GM23338 (cell line): ENCODE measurements around the gene CSTPP1. TPM values are rescaled to one million over a fixed set of nuclear protein-coding genes. Genes with fewer than 3 reads are reported as not detected.

ENCODE experiments used
- ATAC-seq: fragments of 200-7000 bp; cut with Tn5 transposase; 3 replicates; pipeline ENCODE4 v1.9.1; 2020
- DNase-seq: peaks from one replicate; pipeline ENCODE4 v3.0.0-alpha.2; 2015; ENCODE audit warnings: low spot score
- H2AFZ ChIP-seq: fragments of 200-600 bp; sonication (generic); 2 replicates; pipeline ENCODE4 v1.8.0; 2016; ENCODE audit warnings: antibody characterized with exemption, mild to moderate bottlenecking, moderate library complexity
- H3F3A ChIP-seq: fragments of 200-600 bp; sonication (generic); replicated peaks from 2 replicates; pipeline ENCODE4 v1.8.0; 2017; ENCODE audit warnings: antibody characterized with exemption, mixed run types, low read depth
- H3K27ac ChIP-seq: fragments of 200-600 bp; sonication (generic); 2 replicates; pipeline ENCODE4 v1.6.1; 2016; ENCODE audit warnings: low read depth
- H3K27me3 ChIP-seq: fragments of 200-600 bp; sonication (generic); 2 replicates; pipeline ENCODE4 v1.8.0; 2016; ENCODE audit warnings: mild to moderate bottlenecking, mixed run types, moderate library complexity; ENCODE audit not compliant: insufficient read depth
- H3K36me3 ChIP-seq: fragments of 200-600 bp; sonication (generic); 2 replicates; pipeline ENCODE4 v1.8.0; 2016; ENCODE audit warnings: mild to moderate bottlenecking; ENCODE audit not compliant: insufficient read depth
- H3K4me1 ChIP-seq: fragments of 200-600 bp; sonication (generic); 2 replicates; pipeline ENCODE4 v1.8.0; 2016; ENCODE audit warnings: mild to moderate bottlenecking, moderate library complexity; ENCODE audit not compliant: insufficient read depth
- H3K4me2 ChIP-seq: fragments of 200-600 bp; sonication (generic); 2 replicates; pipeline ENCODE4 v1.7.1; 2017; ENCODE audit warnings: mixed run types
- H3K4me3 ChIP-seq: fragments of 200-600 bp; sonication (generic); 2 replicates; pipeline ENCODE4 v1.6.1; 2016; ENCODE audit warnings: mixed run types
- H3K79me2 ChIP-seq: fragments of 200-600 bp; sonication (generic); replicated peaks from 2 replicates; pipeline ENCODE4 v1.8.0; 2017; ENCODE audit warnings: mild to moderate bottlenecking; ENCODE audit not compliant: insufficient read depth
- H3K9me2 ChIP-seq: fragments of 200-600 bp; sonication (generic); 2 replicates; pipeline ENCODE4 v1.8.0; 2017; ENCODE audit not compliant: insufficient read depth
- H4K20me1 ChIP-seq: fragments of 200-600 bp; sonication (generic); replicated peaks from 2 replicates; pipeline ENCODE4 v1.8.0; 2017; ENCODE audit warnings: mild to moderate bottlenecking; ENCODE audit not compliant: insufficient read depth
- H3K27ac Mint-ChIP-seq: 2 replicates; pipeline ENCODE4 v1.8.0; 2020; ENCODE audit warnings: inconsistent platforms, mild to moderate bottlenecking, moderate library complexity, mixed read lengths
- H3K27me3 Mint-ChIP-seq: 3 replicates; pipeline ENCODE4 v1.8.0; 2022; ENCODE audit warnings: low read depth, mild to moderate bottlenecking, moderate library complexity, mixed read lengths, inconsistent platforms; ENCODE audit not compliant: insufficient read depth, poor library complexity
- H3K36me3 Mint-ChIP-seq: 3 replicates; pipeline ENCODE4 v1.8.0; 2021; ENCODE audit warnings: low read depth, mild to moderate bottlenecking, inconsistent platforms, moderate library complexity, mixed read lengths
- H3K4me1 Mint-ChIP-seq: 3 replicates; pipeline ENCODE4 v1.8.0; 2020; ENCODE audit warnings: mild to moderate bottlenecking, inconsistent platforms, mixed read lengths
- H3K4me3 Mint-ChIP-seq: 3 replicates; pipeline ENCODE4 v1.8.0; 2021; ENCODE audit warnings: moderate library complexity, mild to moderate bottlenecking, inconsistent platforms, mixed read lengths
- H3K9me3 Mint-ChIP-seq: 3 replicates; pipeline ENCODE4 v1.8.0; 2020; ENCODE audit warnings: moderate library complexity, mild to moderate bottlenecking, inconsistent platforms, mixed read lengths
- CREB1 ChIP-seq: fragments of 250-450 bp; sonication (Bioruptor Pico); IDR thresholded peaks from 2 replicates; pipeline ENCODE4 v1.5.0; 2020; ENCODE audit warnings: low read depth, mild to moderate bottlenecking, moderate library complexity
- ETS1 ChIP-seq: IDR thresholded peaks from 2 replicates; pipeline ENCODE4 v1.6.1; 2016; ENCODE audit warnings: antibody characterized with exemption
- EZH2 ChIP-seq: fragments of 200-600 bp; sonication (generic); IDR thresholded peaks from one replicate; pipeline ENCODE4 v1.8.0; 2017; ENCODE audit warnings: antibody characterized with exemption, mild to moderate bottlenecking, low read depth; ENCODE audit not compliant: unreplicated experiment
- EZH2phosphoT487 ChIP-seq: fragments of 200-600 bp; sonication (generic); IDR thresholded peaks from one replicate; pipeline ENCODE4 v1.8.1; 2018; ENCODE audit warnings: antibody characterized with exemption; ENCODE audit not compliant: unreplicated experiment
- NANOG ChIP-seq: IDR thresholded peaks from 2 replicates; pipeline ENCODE4 v1.6.1; 2016; ENCODE audit warnings: antibody characterized with exemption, borderline replicate concordance
- POLR2AphosphoS5 ChIP-seq: IDR thresholded peaks from 2 replicates; pipeline ENCODE4 v1.6.1; 2016; ENCODE audit warnings: antibody characterized with exemption, low read depth
- REST ChIP-seq: IDR thresholded peaks from one replicate; pipeline ENCODE4 v1.6.1; 2018; ENCODE audit warnings: antibody characterized with exemption; ENCODE audit not compliant: unreplicated experiment
- STAT1 ChIP-seq: IDR thresholded peaks from one replicate; pipeline ENCODE4 v1.6.1; 2016; ENCODE audit warnings: antibody characterized with exemption; ENCODE audit not compliant: unreplicated experiment
- ZNF114 ChIP-seq: fragments of 250-450 bp; sonication (Bioruptor Pico); IDR thresholded peaks from 2 replicates; pipeline ENCODE4 v1.5.0; 2020; ENCODE audit warnings: mild to moderate bottlenecking, moderate library complexity
- ZNF331 ChIP-seq: fragments of 250-450 bp; sonication (Bioruptor Pico); IDR thresholded peaks from 2 replicates; pipeline ENCODE4 v1.5.0; 2020; ENCODE audit warnings: low read depth, mild to moderate bottlenecking, moderate library complexity
- ZNF462 ChIP-seq: fragments of 250-450 bp; sonication (Bioruptor Pico); IDR thresholded peaks from 2 replicates; pipeline ENCODE4 v1.5.0; 2020; ENCODE audit warnings: mild to moderate bottlenecking, moderate library complexity
- polyA plus RNA-seq: library from polyadenylated mRNA; unstranded; fragments of >200 nt; fragmentation: Nextera tagmentation; extraction: Ambion mirVana; gene quantifications from 2 replicates; pipeline ENCODE4 v1.2.1, GENCODE V29; 2016
- total RNA-seq: library from RNA; depleted of rRNA; stranded (reverse); fragments of >200 nt; shearing (Covaris generic); gene quantifications from 2 replicates; pipeline ENCODE4 v1.2.3, GENCODE V29; 2014

The CSTPP1 gene
- total and polyA plus RNA-seq, 2 experiments from 2014 or later = 23.5 to 42.6 TPM

DNA sequence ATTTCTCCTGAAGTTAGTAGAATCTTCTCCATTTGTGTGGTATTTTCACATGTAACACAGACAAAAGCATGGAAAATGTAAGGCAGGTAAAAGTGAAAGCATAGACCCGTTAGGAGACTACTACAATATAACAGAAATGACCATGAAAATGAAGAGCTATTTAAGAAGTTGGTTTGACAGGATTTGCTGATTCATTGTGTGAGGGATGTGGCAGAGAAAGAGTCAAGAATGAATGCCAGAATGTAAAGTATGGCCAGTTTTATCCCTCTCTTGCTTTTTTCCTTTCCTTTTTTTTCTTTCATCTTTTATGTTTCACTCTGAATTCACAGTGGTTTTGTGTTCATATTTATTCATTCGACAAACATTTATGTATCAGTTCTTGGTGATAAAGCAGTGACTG is 124.2 kb downstream of the CSTPP1 start:
- ATAC-seq (no peak; the same call in 2 of the 3 replicates), DNase-seq (peak; percentile 34)
- no peaks in the 10 kb centered on the region for H3K36me3 ChIP-seq
- peak overlapping the region; percentile 52 for H3K27ac ChIP-seq
- no peak overlapping the region; the same call in 2 of the 3 replicates for H3K4me3 Mint-ChIP-seq
- peaks cover 39% of the 10 kb centered on the region for H3K4me1 ChIP-seq
- H4K20me1 ChIP-seq = no peaks in the 10 kb centered on the region
- H3F3A ChIP-seq = no peaks in the 10 kb centered on the region
- H3K4me3 ChIP-seq = no peak overlapping the region
- H3K9me2 ChIP-seq = no peaks in the 10 kb centered on the region
- H3K9me3 Mint-ChIP-seq = peaks cover 4% of the 10 kb centered on the region
- H3K4me2 ChIP-seq = 0 out of 2 replicates have a peak overlapping the region, but pooled peaks have one; percentile 41
- no peaks in the 10 kb centered on the region for H3K27me3 Mint-ChIP-seq
- TF ChIP-seq ETS1 (no peak), STAT1 (no peak), NANOG (no peak), ZNF331 (CRISPR knock-in tag) (no peak), POLR2AphosphoS5 (no peak), REST (no peak), ZNF114 (CRISPR knock-in tag) (no peak), EZH2phosphoT487 (no peak), EZH2 (no peak)
- no peak overlapping the region for H2AFZ ChIP-seq
- H3K27me3 ChIP-seq = no peaks in the 10 kb centered on the region
- H3K79me2 ChIP-seq = no peaks in the 10 kb centered on the region
- H3K4me1 Mint-ChIP-seq = peaks cover 39% of the 10 kb centered on the region
- H3K27ac Mint-ChIP-seq = peak overlapping the region; percentile 96
- H3K36me3 Mint-ChIP-seq = peaks cover 9% of the 10 kb centered on the region

DNA sequence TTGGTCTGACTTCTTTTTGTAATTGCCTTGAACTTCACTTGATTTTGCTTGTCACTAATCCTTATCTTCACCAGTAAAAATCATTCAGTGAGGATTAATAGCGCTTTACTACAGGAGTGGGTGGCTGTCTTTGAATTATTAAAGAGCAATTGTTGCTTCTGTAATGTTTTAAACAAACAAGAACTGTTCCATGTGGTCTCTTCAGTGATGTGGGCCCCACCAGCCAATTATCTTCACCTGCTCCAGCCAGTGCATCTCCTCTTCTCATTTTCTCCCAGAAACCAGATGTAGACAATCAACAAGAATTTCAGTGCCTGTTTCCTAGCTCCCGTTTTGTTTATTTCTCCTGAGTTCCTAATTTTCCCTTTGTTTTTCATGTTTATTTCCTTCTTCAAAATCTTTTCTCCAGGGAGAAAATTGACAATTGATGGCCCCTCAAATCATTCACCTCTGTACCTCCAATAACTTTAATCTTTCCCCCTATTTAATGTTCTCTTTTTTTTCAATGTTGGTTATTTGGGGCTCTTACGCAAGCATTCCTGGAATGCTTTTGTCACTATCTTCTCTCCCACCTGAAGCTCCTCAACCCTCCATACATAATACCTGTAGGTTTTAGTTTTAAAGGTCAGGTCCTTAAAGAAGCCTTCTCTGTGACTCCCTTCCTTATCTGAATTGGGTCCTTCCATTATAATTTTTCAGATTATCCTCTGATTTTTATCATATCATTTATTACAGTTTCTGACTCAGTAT is 125.0 kb downstream of the CSTPP1 start:
- TF ChIP-seq ZNF462 (peak; percentile 98), POLR2AphosphoS5 (no peak), CREB1 (CRISPR knock-in tag) (0 out of 2 replicates have a peak, but pooled peaks have one; percentile 20)
- H3K27ac ChIP-seq = peak overlapping the region; percentile 52
- no peaks in the 10 kb centered on the region for H3F3A ChIP-seq
- DNase-seq = peak; percentile 78
- H3K27me3 ChIP-seq = no peaks in the 10 kb centered on the region
- no peaks in the 10 kb centered on the region for H4K20me1 ChIP-seq
- no peaks in the 10 kb centered on the region for H3K79me2 ChIP-seq
- peaks cover 4% of the 10 kb centered on the region for H3K9me3 Mint-ChIP-seq
- peak overlapping the region; percentile 41 for H3K4me2 ChIP-seq
- peaks cover 34% of the 10 kb centered on the region for H3K4me1 Mint-ChIP-seq
- H3K36me3 ChIP-seq = no peaks in the 10 kb centered on the region
- H3K4me3 ChIP-seq = no peak overlapping the region
- peak; percentile 87 for ATAC-seq
- H3K27me3 Mint-ChIP-seq = no peaks in the 10 kb centered on the region
- no peak overlapping the region for H2AFZ ChIP-seq
- H3K4me1 ChIP-seq = peaks cover 36% of the 10 kb centered on the region
- H3K9me2 ChIP-seq = no peaks in the 10 kb centered on the region
- H3K27ac Mint-ChIP-seq = peak overlapping the region; percentile 96
- peaks cover 9% of the 10 kb centered on the region for H3K36me3 Mint-ChIP-seq
- H3K4me3 Mint-ChIP-seq = peak overlapping the region; percentile 5; the same call in 2 of the 3 replicates
